ENCODE measurements around the gene PARVA.
A peak's percentile ranks its signal among the peaks of the same experiment; 100 is the strongest.

PARVA gene

GRCh38 chr11:12409621-12410005 lies 32.2 kb downstream of the PARVA start:
- H3K4me1 Mint-ChIP-seq: no peaks in the 10 kb centered on the region
- H3K36me3 Mint-ChIP-seq: no peaks in the 10 kb centered on the region
- no peak overlapping the region for H3K4me3 Mint-ChIP-seq
- DNase-seq (ENCODE audit: low spot score in 2 of 2): no peak
- H3K9me3 Mint-ChIP-seq: no peaks in the 10 kb centered on the region
- H3K27ac Mint-ChIP-seq: no peak overlapping the region
- no peak for ATAC-seq

GRCh38 chr11:12410006-12410728 lies 32.8 kb downstream of the PARVA start:
- Mint-ChIP-seq H3K4me1 (no peaks in the 10 kb centered on the region), H3K36me3 (no peaks in the 10 kb centered on the region), H3K4me3 (no peak overlapping the region), H3K27ac (no peak overlapping the region), H3K9me3 (no peaks in the 10 kb centered on the region)
- DNase-seq (ENCODE audit: low spot score in 2 of 2): no peak
- no peak for ATAC-seq

GRCh38 chr11:12411393-12411792 lies 34.0 kb downstream of the PARVA start:
- no peak for DNase-seq (ENCODE audit: low spot score in 2 of 2)
- Mint-ChIP-seq H3K9me3 (no peaks in the 10 kb centered on the region), H3K4me3 (no peak overlapping the region), H3K36me3 (no peaks in the 10 kb centered on the region), H3K4me1 (no peaks in the 10 kb centered on the region), H3K27ac (no peak overlapping the region)
- ATAC-seq: no peak

- H3K27ac Mint-ChIP-seq: no peak overlapping the region
- no peaks in the 10 kb centered on the region for H3K9me3 Mint-ChIP-seq
- no peak overlapping the region for H3K4me3 Mint-ChIP-seq
- peak in 1 of 2 donors; percentile 58 for DNase-seq (ENCODE audit: low spot score in 2 of 2)
- H3K36me3 Mint-ChIP-seq: no peaks in the 10 kb centered on the region
- ATAC-seq: peak; percentile 55
- H3K4me1 Mint-ChIP-seq: no peaks in the 10 kb centered on the region
Observed at GRCh38 chr11:12411806-12412727, 34.7 kb downstream of the PARVA start.

GRCh38 chr11:12413141-12414052 lies 36.0 kb downstream of the PARVA start:
- ATAC-seq (no peak), DNase-seq (ENCODE audit: low spot score in 2 of 2) (no peak)
- Mint-ChIP-seq H3K4me3 (no peak overlapping the region), H3K27ac (no peak overlapping the region), H3K4me1 (no peaks in the 10 kb centered on the region), H3K36me3 (no peaks in the 10 kb centered on the region), H3K9me3 (no peaks in the 10 kb centered on the region)

GRCh38 chr11:12414611-12415010 lies 37.2 kb downstream of the PARVA start:
- no peak for ATAC-seq

GRCh38 chr11:12415342-12415966 lies 38.1 kb downstream of the PARVA start:
- Mint-ChIP-seq H3K9me3 (no peaks in the 10 kb centered on the region), H3K27ac (no peak overlapping the region), H3K36me3 (no peaks in the 10 kb centered on the region), H3K4me1 (no peaks in the 10 kb centered on the region), H3K4me3 (no peak overlapping the region)
- DNase-seq (ENCODE audit: low spot score in 2 of 2) (no peak), ATAC-seq (no peak)

More at GRCh38 chr11:12414611-12415010, 37.2 kb downstream of the PARVA start:
- H3K27ac Mint-ChIP-seq: no peak overlapping the region
- no peak for DNase-seq (ENCODE audit: low spot score in 2 of 2)
- H3K4me1 Mint-ChIP-seq: no peaks in the 10 kb centered on the region
- H3K36me3 Mint-ChIP-seq: no peaks in the 10 kb centered on the region
- H3K4me3 Mint-ChIP-seq: no peak overlapping the region
- H3K9me3 Mint-ChIP-seq: no peaks in the 10 kb centered on the region

- no peaks in the 10 kb centered on the region for H3K9me3 Mint-ChIP-seq
- DNase-seq (ENCODE audit: low spot score in 2 of 2) (no peak), ATAC-seq (no peak)
- no peak overlapping the region for H3K4me3 Mint-ChIP-seq
- H3K36me3 Mint-ChIP-seq: no peaks in the 10 kb centered on the region
- H3K27ac Mint-ChIP-seq: no peak overlapping the region
- H3K4me1 Mint-ChIP-seq: no peaks in the 10 kb centered on the region
Observed at GRCh38 chr11:12416552-12416951, 39.2 kb downstream of the PARVA start.

GRCh38 chr11:12417691-12418611 lies 40.6 kb downstream of the PARVA start:
- Mint-ChIP-seq H3K36me3 (no peaks in the 10 kb centered on the region), H3K4me3 (no peak overlapping the region), H3K4me1 (no peaks in the 10 kb centered on the region), H3K9me3 (no peaks in the 10 kb centered on the region), H3K27ac (no peak overlapping the region)
- DNase-seq (ENCODE audit: low spot score in 2 of 2) (no peak), ATAC-seq (no peak)

GRCh38 chr11:12420040-12420439 lies 42.7 kb downstream of the PARVA start:
- Mint-ChIP-seq H3K36me3 (no peaks in the 10 kb centered on the region), H3K4me1 (no peaks in the 10 kb centered on the region)

GRCh38 chr11:12420706-12421105 lies 43.3 kb downstream of the PARVA start:
- H3K4me3 Mint-ChIP-seq: no peak overlapping the region
- no peaks in the 10 kb centered on the region for H3K4me1 Mint-ChIP-seq
- H3K36me3 Mint-ChIP-seq: no peaks in the 10 kb centered on the region
- ATAC-seq (no peak), DNase-seq (ENCODE audit: low spot score in 2 of 2) (no peak)
- no peak overlapping the region for H3K27ac Mint-ChIP-seq
- no peaks in the 10 kb centered on the region for H3K9me3 Mint-ChIP-seq

More at GRCh38 chr11:12420040-12420439, 42.7 kb downstream of the PARVA start:
- H3K27ac Mint-ChIP-seq: no peak overlapping the region
- H3K4me3 Mint-ChIP-seq: no peak overlapping the region
- DNase-seq (ENCODE audit: low spot score in 2 of 2): no peak
- ATAC-seq: no peak
- no peaks in the 10 kb centered on the region for H3K9me3 Mint-ChIP-seq

- Mint-ChIP-seq H3K9me3 (no peaks in the 10 kb centered on the region), H3K4me1 (no peaks in the 10 kb centered on the region), H3K36me3 (no peaks in the 10 kb centered on the region), H3K27ac (no peak overlapping the region), H3K4me3 (no peak overlapping the region)
- ATAC-seq (no peak), DNase-seq (ENCODE audit: low spot score in 2 of 2) (no peak)
Observed at GRCh38 chr11:12421386-12421785, 44.0 kb downstream of the PARVA start.

- Mint-ChIP-seq H3K27ac (no peak overlapping the region), H3K36me3 (no peaks in the 10 kb centered on the region)
- no peak for ATAC-seq
Observed at GRCh38 chr11:12426176-12426575, 48.8 kb downstream of the PARVA start.

GRCh38 chr11:12429155-12429554 lies 51.8 kb downstream of the PARVA start:
- ATAC-seq (no peak), DNase-seq (ENCODE audit: low spot score in 2 of 2) (no peak)
- Mint-ChIP-seq H3K36me3 (no peaks in the 10 kb centered on the region), H3K27ac (no peak overlapping the region), H3K4me3 (no peak overlapping the region), H3K4me1 (no peaks in the 10 kb centered on the region), H3K9me3 (no peaks in the 10 kb centered on the region)

More at GRCh38 chr11:12426176-12426575, 48.8 kb downstream of the PARVA start:
- H3K9me3 Mint-ChIP-seq: no peaks in the 10 kb centered on the region
- H3K4me3 Mint-ChIP-seq: no peak overlapping the region
- no peaks in the 10 kb centered on the region for H3K4me1 Mint-ChIP-seq
- DNase-seq (ENCODE audit: low spot score in 2 of 2): no peak
